HG02642 (cell line): ENCODE data around the gene TMEM217.
"Not testable (repeated sequence)": the region's sequence is repeated elsewhere in the genome, so short reads cannot be mapped to it uniquely, and the experiment has no call there.

Source experiments
- ATAC-seq: cut with Tn5 transposase; IDR thresholded peaks from one replicate; pipeline ENCODE4 v1.9.1; 2021; ENCODE audit warnings: mild to moderate bottlenecking; ENCODE audit not compliant: unreplicated experiment, poor library complexity

TMEM217 gene

DNA sequence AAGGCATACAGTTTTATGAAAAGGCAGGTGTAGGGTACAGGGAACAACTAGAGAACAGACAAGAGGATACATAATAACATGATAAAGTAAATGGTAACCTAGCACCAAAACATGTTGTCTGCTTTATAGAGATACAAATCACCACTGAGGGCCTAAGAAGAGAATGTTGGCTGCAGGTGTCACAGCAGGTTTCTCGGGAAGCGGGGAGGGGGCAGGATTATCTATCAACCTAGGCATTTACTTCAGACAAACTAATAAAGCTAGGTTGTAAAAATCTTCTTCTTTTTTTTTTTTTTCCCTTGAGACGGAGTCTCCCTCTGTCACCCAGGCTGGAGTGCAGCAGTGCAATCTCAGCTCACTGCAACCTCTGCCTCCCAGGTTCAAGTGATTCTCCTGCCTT is 65.3 kb downstream of the TMEM217 start:
- ATAC-seq, result no peak

DNA sequence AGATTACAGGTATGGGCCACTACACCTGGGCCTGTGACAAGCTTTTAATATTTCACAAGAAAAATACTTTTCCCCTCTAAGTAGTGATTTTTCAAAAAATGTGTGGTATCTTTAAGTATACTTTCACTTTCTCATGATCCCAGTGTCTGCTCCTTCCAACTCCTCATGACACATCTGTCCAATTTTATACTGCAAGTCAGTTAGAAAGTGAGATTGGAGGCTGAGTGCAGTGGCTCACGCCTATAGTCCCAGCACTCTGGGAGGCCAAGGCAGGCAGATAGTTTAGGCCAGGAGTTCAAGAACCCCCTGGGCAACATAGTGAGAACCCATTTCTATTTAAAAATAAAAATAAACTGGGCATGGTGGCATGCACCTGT is 67.8 kb downstream of the TMEM217 start:
- no peak for ATAC-seq

- ATAC-seq, result no peak
Measured at GRCh38 chr6:37188962-37189510, 68.9 kb downstream of the TMEM217 start.

- no peak for ATAC-seq
Measured at GRCh38 chr6:37187321-37188022, 70.5 kb downstream of the TMEM217 start.

DNA sequence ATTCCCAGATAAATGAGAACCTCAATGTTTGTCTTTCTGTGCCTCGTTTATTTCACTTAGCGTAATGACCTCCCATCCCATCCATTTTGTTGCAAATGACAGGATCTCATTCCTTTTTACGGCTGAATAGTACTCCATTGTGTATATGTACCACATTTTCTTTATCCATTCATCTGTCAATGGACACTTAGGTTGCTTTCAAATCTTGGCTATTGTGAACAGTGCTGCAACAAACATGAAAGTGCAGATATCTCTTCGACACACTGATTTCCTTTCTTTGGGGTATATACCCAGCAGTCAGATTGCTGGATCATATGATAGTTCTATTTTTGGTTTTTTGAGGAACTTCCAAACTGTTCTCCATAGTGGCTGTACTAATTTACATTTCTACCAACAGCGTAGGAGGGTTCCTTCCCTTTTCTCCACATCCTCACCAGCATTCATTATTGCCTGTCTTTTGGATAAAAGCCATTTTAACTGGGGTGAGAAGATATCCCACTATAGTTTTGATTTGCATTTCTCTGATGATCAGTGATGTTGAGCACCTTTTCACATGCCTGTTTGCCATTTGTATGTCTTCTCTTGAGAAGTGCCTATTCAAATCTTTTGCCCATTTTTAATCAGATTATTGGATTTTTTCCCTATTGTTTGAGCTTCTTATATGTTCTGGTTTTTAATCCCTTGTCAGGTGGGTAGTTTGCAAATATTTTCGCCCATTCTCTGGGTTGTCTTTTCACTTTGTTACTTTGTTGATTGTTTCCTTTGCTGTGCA is 71.8 kb downstream of the TMEM217 start:
- ATAC-seq, result not testable (repeated sequence)

GRCh38 chr6:37182736-37183590 is 75.0 kb downstream of the TMEM217 start:
- ATAC-seq, result no peak

DNA sequence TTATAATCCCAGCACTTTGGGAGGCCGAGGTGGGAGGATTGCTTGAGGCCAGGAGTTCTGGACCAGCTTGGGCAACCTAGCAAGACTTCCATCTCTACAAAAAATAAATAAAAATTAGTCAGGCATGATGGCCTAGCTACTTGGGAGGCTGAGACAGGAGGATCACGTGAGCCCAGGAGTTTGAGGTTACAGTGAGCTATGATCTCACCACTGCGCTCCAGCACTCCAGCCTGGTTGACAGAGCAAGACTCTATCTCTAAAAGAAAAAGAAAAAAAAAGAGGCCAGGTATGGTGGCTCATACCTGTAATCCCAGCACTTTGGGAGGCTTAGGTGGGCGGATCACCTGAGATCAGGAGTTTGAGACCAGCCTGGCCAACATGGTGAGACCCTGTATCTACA is 77.3 kb downstream of the TMEM217 start:
- not testable (repeated sequence) for ATAC-seq

DNA sequence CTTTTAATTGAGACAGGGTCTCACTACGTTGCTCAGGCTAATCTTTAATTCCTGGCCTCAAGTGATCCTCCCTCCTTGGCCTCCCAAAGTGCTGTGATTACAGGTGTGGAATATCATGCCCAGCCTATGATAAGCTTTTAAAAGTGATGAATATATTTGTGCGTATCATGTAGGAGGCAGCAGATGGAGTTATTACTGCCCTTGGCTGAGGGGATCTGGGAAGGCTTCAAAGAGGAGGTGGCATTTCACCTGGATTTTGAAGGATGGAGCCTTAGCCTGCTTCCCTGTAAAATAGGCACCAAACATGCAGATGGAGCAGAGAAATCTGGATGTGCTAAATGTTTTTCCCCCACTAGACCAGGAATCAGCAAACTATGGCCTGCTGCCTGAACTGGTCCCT is 77.9 kb downstream of the TMEM217 start:
- ATAC-seq, result no peak

DNA sequence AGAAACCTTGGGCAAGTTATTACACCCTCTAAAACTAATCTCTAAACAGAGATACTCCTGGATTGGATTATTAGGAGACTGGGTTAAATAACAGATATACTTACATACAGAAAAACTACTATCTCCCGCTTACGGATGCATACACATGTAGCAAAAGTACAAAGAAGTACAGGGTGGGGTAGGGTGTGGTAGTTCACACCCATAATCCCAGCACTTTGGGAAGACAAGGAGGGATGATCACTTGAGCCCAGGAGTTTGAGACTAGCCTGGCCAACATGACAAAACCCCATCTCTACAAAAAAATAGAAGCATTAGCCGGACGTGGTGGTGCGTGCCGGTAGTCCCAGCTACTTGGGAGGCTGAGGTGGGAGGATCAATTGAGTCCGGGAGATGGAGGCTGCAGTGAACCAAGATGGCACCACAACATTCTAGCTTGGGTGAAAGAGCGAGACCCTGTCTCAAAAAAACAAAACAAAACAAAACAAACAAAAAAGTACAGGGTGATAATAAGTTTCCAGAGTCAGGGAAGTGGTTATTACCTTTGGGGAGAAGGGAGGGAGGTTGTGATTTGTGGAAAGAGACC is 79.9 kb downstream of the TMEM217 start:
- ATAC-seq, result no peak

GRCh38 chr6:37177077-37177934 is 80.6 kb downstream of the TMEM217 start:
- no peak for ATAC-seq

GRCh38 chr6:37176268-37177076 is 81.5 kb downstream of the TMEM217 start:
- no peak for ATAC-seq

- no peak for ATAC-seq
Measured at GRCh38 chr6:37175332-37176267, 82.3 kb downstream of the TMEM217 start.

DNA sequence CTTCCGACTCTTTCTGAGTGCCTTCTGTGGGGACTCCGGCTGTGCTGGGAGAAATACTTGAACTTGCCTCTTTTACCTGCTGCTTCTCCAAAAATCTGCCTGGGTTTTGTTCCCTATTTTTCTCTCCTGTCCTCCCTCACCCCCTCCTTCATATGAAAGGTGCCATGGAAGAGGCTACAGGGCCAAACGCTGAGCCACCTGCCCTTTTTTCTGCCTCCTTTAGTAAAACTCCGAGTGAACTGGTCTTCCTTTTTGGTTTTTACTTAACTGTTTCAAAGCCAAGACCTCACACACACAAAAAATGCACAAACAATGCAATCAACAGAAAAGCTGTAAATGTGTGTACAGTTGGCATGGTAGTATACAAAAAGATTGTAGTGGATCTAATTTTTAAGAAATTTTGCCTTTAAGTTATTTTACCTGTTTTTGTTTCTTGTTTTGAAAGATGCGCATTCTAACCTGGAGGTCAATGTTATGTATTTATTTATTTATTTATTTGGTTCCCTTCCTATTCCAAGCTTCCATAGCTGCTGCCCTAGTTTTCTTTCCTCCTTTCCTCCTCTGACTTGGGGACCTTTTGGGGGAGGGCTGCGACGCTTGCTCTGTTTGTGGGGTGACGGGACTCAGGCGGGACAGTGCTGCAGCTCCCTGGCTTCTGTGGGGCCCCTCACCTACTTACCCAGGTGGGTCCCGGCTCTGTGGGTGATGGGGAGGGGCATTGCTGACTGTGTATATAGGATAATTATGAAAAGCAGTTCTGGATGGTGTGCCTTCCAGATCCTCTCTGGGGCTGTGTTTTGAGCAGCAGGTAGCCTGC is 83.2 kb downstream of the TMEM217 start:
- ATAC-seq, result no peak

DNA sequence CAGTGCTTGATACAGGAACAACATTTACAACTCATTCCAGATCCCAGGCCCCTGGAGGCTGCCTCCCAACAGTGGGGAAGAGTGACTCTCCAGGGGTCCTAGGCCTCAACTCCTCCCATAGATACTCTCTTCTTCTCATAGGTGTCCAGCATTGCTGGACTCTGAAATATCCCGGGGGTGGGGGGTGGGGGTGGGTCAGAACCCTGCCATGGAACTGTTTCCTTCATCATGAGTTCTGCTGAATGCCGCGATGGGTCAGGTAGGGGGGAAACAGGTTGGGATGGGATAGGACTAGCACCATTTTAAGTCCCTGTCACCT is 83.8 kb downstream of the TMEM217 start:
- no peak for ATAC-seq

- no peak for ATAC-seq
Measured at GRCh38 chr6:37173493-37174195, 84.3 kb downstream of the TMEM217 start.

- no peak for ATAC-seq
Measured at GRCh38 chr6:37172912-37173492, 84.9 kb downstream of the TMEM217 start.
